ENCODE data around the gene MSANTD1. TPM values are rescaled to one million over a fixed set of nuclear protein-coding genes. Genes with fewer than 3 reads are reported as not detected.

Gene MSANTD1
- total RNA-seq, 4 donors from 2014 or later: 0.19 to 0.51 TPM; not detected in 2

GRCh38 chr4:3295837-3296624, 47.1 kb downstream of the MSANTD1 start:
- TF ChIP-seq CTCF (IDR thresholded peaks at IDR 0.05; ENCODE audit: low read depth): no peak

GRCh38 chr4:3296651-3297050, 47.7 kb downstream of the MSANTD1 start:
- TF ChIP-seq CTCF (IDR thresholded peaks at IDR 0.05; ENCODE audit: low read depth): no peak

- no peak for TF ChIP-seq CTCF (IDR thresholded peaks at IDR 0.05; ENCODE audit: low read depth)
Measured at GRCh38 chr4:3297066-3297859, 48.3 kb downstream of the MSANTD1 start.

- TF ChIP-seq CTCF (IDR thresholded peaks at IDR 0.05; ENCODE audit: low read depth): no peak
Measured at GRCh38 chr4:3299122-3299975, 50.4 kb downstream of the MSANTD1 start.

- TF ChIP-seq CTCF (IDR thresholded peaks at IDR 0.05; ENCODE audit: low read depth): no peak
Measured at GRCh38 chr4:3299976-3300671, 51.2 kb downstream of the MSANTD1 start.

- TF ChIP-seq CTCF (IDR thresholded peaks at IDR 0.05; ENCODE audit: low read depth): no peak
Measured at GRCh38 chr4:3301450-3302172, 52.7 kb downstream of the MSANTD1 start.

Measured in subcutaneous adipose tissue (tissue), 4 donors.